ENCODE results near the gene PEX11B.

The PEX11B gene

GRCh38 chr1:145908653-145909052, 9.9 kb downstream of the PEX11B start:
- no peak for TF ChIP-seq CTCF (conservative IDR thresholded peaks at IDR 0.05; ENCODE audit: low read depth, low read length)
- DNase-seq (ENCODE audit: low read depth), result no peak
- no peak overlapping the region for H3K4me3 ChIP-seq (ENCODE audit: low read length)

- no peak for DNase-seq (ENCODE audit: low read depth)
- TF ChIP-seq CTCF (conservative IDR thresholded peaks at IDR 0.05; ENCODE audit: low read depth, low read length), result no peak
- H3K4me3 ChIP-seq (ENCODE audit: low read length), result no peak overlapping the region
These were observed 11.4 kb downstream of the PEX11B start for GRCh38 chr1:145906954-145907753.

- no peak for DNase-seq (ENCODE audit: low read depth)
- peak; percentile 25 for TF ChIP-seq CTCF (conservative IDR thresholded peaks at IDR 0.05; ENCODE audit: low read depth, low read length)
- H3K4me3 ChIP-seq (ENCODE audit: low read length), result no peak overlapping the region
These were observed 17.1 kb downstream of the PEX11B start for GRCh38 chr1:145901312-145902021.

- H3K4me3 ChIP-seq (ENCODE audit: low read length), result no peak overlapping the region
These were observed 19.8 kb downstream of the PEX11B start for GRCh38 chr1:145898756-145899155.

GRCh38 chr1:145897969-145898368, 20.5 kb downstream of the PEX11B start:
- no peak overlapping the region for H3K4me3 ChIP-seq (ENCODE audit: low read length)
- no peak for TF ChIP-seq CTCF (conservative IDR thresholded peaks at IDR 0.05; ENCODE audit: low read depth, low read length)
- DNase-seq (ENCODE audit: low read depth), result no peak

More at GRCh38 chr1:145898756-145899155, 19.8 kb downstream of the PEX11B start:
- no peak for TF ChIP-seq CTCF (conservative IDR thresholded peaks at IDR 0.05; ENCODE audit: low read depth, low read length)
- no peak for DNase-seq (ENCODE audit: low read depth)

GRCh38 chr1:145895471-145895870, 23.0 kb downstream of the PEX11B start:
- H3K4me3 ChIP-seq (ENCODE audit: low read length), result no peak overlapping the region
- no peak for TF ChIP-seq CTCF (conservative IDR thresholded peaks at IDR 0.05; ENCODE audit: low read depth, low read length)
- no peak for DNase-seq (ENCODE audit: low read depth)
